NCI-H187 (cell line): ENCODE results near the gene HEXIM2.
"Not testable (repeated sequence)": the region's sequence is repeated elsewhere in the genome, so short reads cannot be mapped to it uniquely, and the experiment has no call there.

ENCODE experiments used
- DNase-seq, 2 experiments: peaks; one replicate each; lab custom pipeline; 2025; lab: John Stamatoyannopoulos, UW

HEXIM2 gene

GRCh38 chr17:45170280-45170930 is 8.7 kb downstream of the HEXIM2 start:
- DNase-seq = no peak

GRCh38 chr17:45170931-45171337 is 9.3 kb downstream of the HEXIM2 start:
- no peak for DNase-seq

GRCh38 chr17:45171338-45172231 is 9.9 kb downstream of the HEXIM2 start:
- DNase-seq = no peak

- DNase-seq = no peak
Observed at GRCh38 chr17:45172232-45172540, 10.5 kb downstream of the HEXIM2 start.

- no peak for DNase-seq
Observed at GRCh38 chr17:45172541-45173286, 11.0 kb downstream of the HEXIM2 start.

- no peak for DNase-seq
Observed at GRCh38 chr17:45175759-45176115, 14.1 kb downstream of the HEXIM2 start.

GRCh38 chr17:45177563-45177962 is 15.9 kb downstream of the HEXIM2 start:
- DNase-seq = no peak

GRCh38 chr17:45184144-45184543 is 22.5 kb downstream of the HEXIM2 start:
- no peak for DNase-seq

GRCh38 chr17:45186801-45187354 is 25.2 kb downstream of the HEXIM2 start:
- no peak for DNase-seq

GRCh38 chr17:45189009-45189408 is 27.3 kb downstream of the HEXIM2 start:
- no peak for DNase-seq

- DNase-seq = no peak
Observed at GRCh38 chr17:45190503-45191255, 29.0 kb downstream of the HEXIM2 start.

GRCh38 chr17:45195424-45195823 is 33.7 kb downstream of the HEXIM2 start:
- no peak for DNase-seq

GRCh38 chr17:45197108-45197507 is 35.4 kb downstream of the HEXIM2 start:
- DNase-seq = no peak

- DNase-seq = peak; percentile 53 to 54
Observed at GRCh38 chr17:45197555-45198334, 36.1 kb downstream of the HEXIM2 start.

GRCh38 chr17:45200701-45201100 is 39.0 kb downstream of the HEXIM2 start:
- no peak for DNase-seq

- no peak for DNase-seq
Observed at GRCh38 chr17:45201457-45201856, 39.8 kb downstream of the HEXIM2 start.

GRCh38 chr17:45201880-45202279 is 40.2 kb downstream of the HEXIM2 start:
- DNase-seq = not testable (repeated sequence)

GRCh38 chr17:45218895-45219661 is 57.4 kb downstream of the HEXIM2 start:
- peak; percentile 66 to 78 for DNase-seq
